Testis (tissue), 2 donors: Measurements from ENCODE around the gene FRS3.

Experiments
- POLR2A ChIP-seq: fragments of 450-650 bp; IDR thresholded peaks from one replicate; pipeline ENCODE4 v1.6.1; 2017; ENCODE audit warnings: antibody characterized with exemption, mild to moderate bottlenecking, moderate library complexity
- TF ChIP-seq, protein P1 (sequence below), 3 experiments: fragments of 450-650 bp in 2 of 3; fragments of 200-600 bp in 1 of 3; sonication (generic) in 1 of 3; IDR thresholded peaks; one replicate each; pipeline ENCODE4 v1.5.1; 2016 to 2019; ENCODE audit warnings: antibody characterized with exemption in 3 of 3, mild to moderate bottlenecking in 2 of 3, moderate library complexity in 1 of 3

DNA sequence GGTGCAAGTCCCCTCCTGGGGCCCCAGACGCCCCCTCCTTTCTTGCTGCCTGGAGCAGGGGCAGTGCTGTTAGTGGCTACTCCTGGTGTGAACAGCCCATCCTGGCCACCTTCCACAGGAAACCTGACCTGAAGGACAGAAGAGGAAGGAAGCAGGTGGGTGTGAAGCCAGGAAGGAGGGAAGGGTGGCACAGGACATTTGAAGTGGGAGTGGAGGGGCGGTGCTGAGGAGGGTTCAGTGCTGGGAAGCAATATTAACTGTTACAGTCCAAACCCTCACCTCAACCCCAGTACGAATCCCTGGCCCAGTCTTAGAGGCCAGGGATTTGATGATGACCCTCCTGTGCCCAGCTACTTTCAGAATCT, 1.6 kb upstream of the FRS3 start:
- no peak for TF ChIP-seq POLR2A
- TF ChIP-seq, protein P1, sequence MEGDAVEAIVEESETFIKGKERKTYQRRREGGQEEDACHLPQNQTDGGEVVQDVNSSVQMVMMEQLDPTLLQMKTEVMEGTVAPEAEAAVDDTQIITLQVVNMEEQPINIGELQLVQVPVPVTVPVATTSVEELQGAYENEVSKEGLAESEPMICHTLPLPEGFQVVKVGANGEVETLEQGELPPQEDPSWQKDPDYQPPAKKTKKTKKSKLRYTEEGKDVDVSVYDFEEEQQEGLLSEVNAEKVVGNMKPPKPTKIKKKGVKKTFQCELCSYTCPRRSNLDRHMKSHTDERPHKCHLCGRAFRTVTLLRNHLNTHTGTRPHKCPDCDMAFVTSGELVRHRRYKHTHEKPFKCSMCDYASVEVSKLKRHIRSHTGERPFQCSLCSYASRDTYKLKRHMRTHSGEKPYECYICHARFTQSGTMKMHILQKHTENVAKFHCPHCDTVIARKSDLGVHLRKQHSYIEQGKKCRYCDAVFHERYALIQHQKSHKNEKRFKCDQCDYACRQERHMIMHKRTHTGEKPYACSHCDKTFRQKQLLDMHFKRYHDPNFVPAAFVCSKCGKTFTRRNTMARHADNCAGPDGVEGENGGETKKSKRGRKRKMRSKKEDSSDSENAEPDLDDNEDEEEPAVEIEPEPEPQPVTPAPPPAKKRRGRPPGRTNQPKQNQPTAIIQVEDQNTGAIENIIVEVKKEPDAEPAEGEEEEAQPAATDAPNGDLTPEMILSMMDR (IDR thresholded peaks at IDR 0.05) = no peak
